GM23248 (cell line): ENCODE results near the gene TTC3.

ENCODE experiments used
- EZH2 ChIP-seq: fragments of 200-600 bp; sonication (generic); IDR thresholded peaks from 2 replicates; pipeline ENCODE4 v1.6.1; 2018; ENCODE audit warnings: antibody characterized with exemption, mild to moderate bottlenecking; ENCODE audit not compliant: insufficient read depth, poor library complexity, severe bottlenecking
- EZH2phosphoT487 ChIP-seq: fragments of 200-600 bp; sonication (generic); IDR thresholded peaks from 2 replicates; pipeline ENCODE4 v1.6.1; 2018; ENCODE audit warnings: antibody characterized with exemption, moderate library complexity, mild to moderate bottlenecking, low read depth; ENCODE audit not compliant: insufficient read depth

- TF ChIP-seq EZH2 (no peak), EZH2phosphoT487 (no peak)
These were observed 108.0 kb downstream of the TTC3 start for GRCh38 chr21:37181059-37181458.
